ENCODE results near the gene MGAT5.

MGAT5 gene

DNA sequence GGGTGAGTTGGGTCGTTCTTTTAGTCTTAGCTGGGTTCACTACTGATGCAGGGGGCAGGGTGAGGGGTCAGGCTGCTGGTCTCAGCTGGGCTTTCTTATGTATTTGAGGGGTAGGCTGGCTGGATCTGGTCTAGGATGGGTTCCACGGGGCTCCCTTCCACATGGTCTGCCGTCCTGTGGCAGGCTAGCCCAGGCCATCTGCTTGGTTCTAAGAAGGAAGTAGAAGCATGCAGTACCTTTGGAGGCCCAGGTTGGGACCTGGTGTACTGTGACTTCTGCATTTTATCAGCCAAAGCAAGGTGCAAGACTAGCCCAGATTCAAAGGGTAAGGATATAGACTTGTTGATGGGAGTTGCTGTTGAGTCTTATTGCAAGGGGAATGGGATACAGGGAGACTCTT is 35.5 kb upstream of the MGAT5 start:
- no peaks in the 10 kb centered on the region for H3K9me3 ChIP-seq
- no peaks in the 10 kb centered on the region for H3K27me3 ChIP-seq
- TF ChIP-seq CTCF (IDR thresholded peaks at IDR 0.05): peak; percentile 10
- peaks cover 51 to 55% of the 10 kb centered on the region in 2 experiments for H3K4me1 ChIP-seq (ENCODE audit: control insufficient read depth in 1 of 2, insufficient read depth in 1 of 2, low read depth in 1 of 2, low read length in 1 of 2)
- H3K27ac ChIP-seq: peak overlapping the region; percentile 78
- H3K4me3 ChIP-seq (ENCODE audit: low read depth in 1 of 2, low read length in 1 of 2): peak overlapping the region in 1 of 2 experiments; percentile 22
- H3K36me3 ChIP-seq: no peaks in the 10 kb centered on the region

- Histone ChIP-seq H3K4me3 (ENCODE audit: low read depth in 1 of 2, low read length in 1 of 2) (peak overlapping the region; percentile 22 to 28), H3K9me3 (no peaks in the 10 kb centered on the region), H3K27ac (peak overlapping the region; percentile 78), H3K36me3 (no peaks in the 10 kb centered on the region), H3K4me1 (ENCODE audit: control insufficient read depth in 1 of 2, insufficient read depth in 1 of 2, low read depth in 1 of 2, low read length in 1 of 2) (peaks cover 51 to 55% of the 10 kb centered on the region in 2 experiments), H3K27me3 (no peaks in the 10 kb centered on the region)
- no peak for TF ChIP-seq CTCF (IDR thresholded peaks at IDR 0.05)
Measured at GRCh38 chr2:134218930-134219658, 34.8 kb upstream of the MGAT5 start.

DNA sequence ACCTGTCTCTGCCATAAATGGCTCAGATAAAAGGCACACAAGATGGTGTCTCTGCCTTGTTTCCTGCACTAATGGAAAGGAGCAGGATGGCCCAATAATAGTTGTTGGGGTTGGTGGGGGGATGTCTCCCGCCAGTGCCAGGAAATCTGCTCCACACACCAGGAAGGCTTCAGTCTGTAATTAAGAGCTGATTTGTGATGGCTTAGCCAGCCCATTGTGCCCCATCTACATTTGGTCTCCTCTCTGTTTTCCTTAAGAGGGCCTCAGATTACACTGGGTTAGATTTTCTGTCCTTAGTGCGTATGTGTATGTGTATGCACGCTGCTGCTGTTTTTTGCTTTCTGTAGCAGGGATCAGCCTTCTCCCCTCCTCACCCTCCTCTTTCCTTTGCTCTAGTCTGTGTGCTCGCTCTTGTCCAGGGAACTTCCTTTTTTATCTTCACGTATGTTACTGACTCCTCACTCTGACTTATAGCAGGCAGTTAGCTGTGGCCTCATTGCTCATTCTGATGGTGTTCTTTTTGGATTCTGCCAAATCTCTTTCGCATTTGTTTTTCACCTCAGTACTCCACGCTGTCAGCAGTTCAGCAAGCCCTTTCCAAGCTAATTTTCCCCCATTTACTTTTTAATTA is 33.4 kb upstream of the MGAT5 start:
- Histone ChIP-seq H3K9me3 (no peaks in the 10 kb centered on the region), H3K36me3 (no peaks in the 10 kb centered on the region), H3K27me3 (no peaks in the 10 kb centered on the region), H3K27ac (peak overlapping the region; percentile 78), H3K4me1 (ENCODE audit: control insufficient read depth in 1 of 2, insufficient read depth in 1 of 2, low read depth in 1 of 2, low read length in 1 of 2) (peaks cover 51 to 55% of the 10 kb centered on the region in 2 experiments), H3K4me3 (ENCODE audit: low read depth in 1 of 2, low read length in 1 of 2) (no peak overlapping the region)
- no peak for TF ChIP-seq CTCF (IDR thresholded peaks at IDR 0.05)

DNA sequence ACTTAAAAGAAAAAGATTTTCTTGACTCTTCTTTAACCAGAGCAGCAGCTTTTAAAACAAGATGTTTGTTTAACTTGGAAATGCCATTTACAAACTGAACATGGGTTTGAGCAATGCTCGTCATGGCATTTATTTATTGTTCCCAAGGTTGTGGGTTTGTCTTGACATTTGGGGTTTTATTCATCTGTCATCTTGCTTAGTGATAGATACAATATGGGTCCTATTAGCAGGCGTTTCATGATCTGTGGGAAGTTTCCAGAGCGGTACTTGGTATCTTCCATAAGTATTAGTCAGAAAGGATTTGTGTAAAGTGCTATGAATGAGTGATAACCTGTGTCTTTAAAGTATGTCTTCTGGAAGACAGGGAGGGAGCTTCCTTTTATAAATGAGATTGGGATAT is 29.9 kb upstream of the MGAT5 start:
- H3K9me3 ChIP-seq: no peaks in the 10 kb centered on the region
- H3K36me3 ChIP-seq: no peaks in the 10 kb centered on the region
- H3K4me1 ChIP-seq (ENCODE audit: control insufficient read depth in 1 of 2, insufficient read depth in 1 of 2, low read depth in 1 of 2, low read length in 1 of 2): peaks cover 18 to 21% of the 10 kb centered on the region in 2 experiments
- H3K27me3 ChIP-seq: no peaks in the 10 kb centered on the region
- no peak overlapping the region for H3K27ac ChIP-seq
- no peak overlapping the region for H3K4me3 ChIP-seq (ENCODE audit: low read depth in 1 of 2, low read length in 1 of 2)
- no peak for TF ChIP-seq CTCF (IDR thresholded peaks at IDR 0.05)

- no peak for TF ChIP-seq CTCF (IDR thresholded peaks at IDR 0.05)
- Histone ChIP-seq H3K27me3 (no peaks in the 10 kb centered on the region), H3K27ac (no peak overlapping the region), H3K4me3 (ENCODE audit: low read depth in 1 of 2, low read length in 1 of 2) (no peak overlapping the region), H3K36me3 (no peaks in the 10 kb centered on the region), H3K9me3 (no peaks in the 10 kb centered on the region), H3K4me1 (ENCODE audit: control insufficient read depth in 1 of 2, insufficient read depth in 1 of 2, low read depth in 1 of 2, low read length in 1 of 2) (peaks cover 9 to 12% of the 10 kb centered on the region in 2 experiments)
Measured at GRCh38 chr2:134225173-134225572, 28.7 kb upstream of the MGAT5 start.
